Activated CD8-positive, alpha-beta T cell treated with anti-CD3 and anti-CD28 coated beads for 36 hours (primary cell): Measurements from ENCODE around the gene PRKX. TPM values are rescaled to one million over a fixed set of nuclear protein-coding genes. Genes with fewer than 3 reads are reported as not detected.

Source experiments
- ATAC-seq: fragments of 200-7000 bp; cut with Tn5 transposase; one replicate; pipeline ENCODE4 v1.10.0; 2021; ENCODE audit warnings: mild to moderate bottlenecking, moderate library complexity
- CTCF ChIA-PET: fragments of 350-600 bp; sonication (Branson Sonifier 250); formaldehyde crosslinking; loops from one replicate; lab custom pipeline; 2021; ENCODE audit warnings: antibody characterized with exemption; lab: Charles Lee
- POLR2A ChIA-PET: fragments of 350-600 bp; sonication (Branson Sonifier 250); formaldehyde crosslinking; loops from one replicate; lab custom pipeline; 2021; ENCODE audit warnings: antibody characterized with exemption; lab: Charles Lee
- DNase-seq: peaks from one replicate; pipeline ENCODE4 v3.0.0-alpha.2; 2020
- H3K27ac Mint-ChIP-seq: one replicate; pipeline ENCODE4 v1.8.0; 2021; ENCODE audit warnings: mild to moderate bottlenecking, mixed read lengths
- H3K27me3 Mint-ChIP-seq: one replicate; pipeline ENCODE4 v1.8.0; 2021; ENCODE audit warnings: mixed read lengths
- H3K36me3 Mint-ChIP-seq: one replicate; pipeline ENCODE4 v1.8.0; 2021; ENCODE audit warnings: low read depth, mixed read lengths
- H3K4me1 Mint-ChIP-seq: one replicate; pipeline ENCODE4 v1.8.0; 2021; ENCODE audit warnings: low read depth, mixed read lengths
- H3K4me3 Mint-ChIP-seq: one replicate; pipeline ENCODE4 v1.8.0; 2021; ENCODE audit warnings: mild to moderate bottlenecking, moderate library complexity, mixed read lengths
- H3K9me3 Mint-ChIP-seq: one replicate; pipeline ENCODE4 v1.8.0; 2021; ENCODE audit warnings: mixed read lengths
- CTCF ChIP-seq: fragments of 200-600 bp; IDR thresholded peaks from one replicate; pipeline ENCODE4 v1.8.0; 2022; ENCODE audit warnings: antibody characterized with exemption, mild to moderate bottlenecking
- intact Hi-C: fragments of 100-400 bp; cut with micrococcal nuclease; formaldehyde crosslinking; loops from one replicate; pipeline ENCODE4 v1.10.0; 2022
- total RNA-seq, 2 experiments: library from RNA; stranded (reverse); gene quantifications; one replicate each; pipeline ENCODE4 v1.2.3, GENCODE V29; 2021

Gene PRKX
- total RNA-seq, 2 experiments from 2014 or later = 54.4 to 59.9 TPM

- intact Hi-C loops = no loop called here
- Mint-ChIP-seq H3K27ac (no peak overlapping the region), H3K4me3 (no peak overlapping the region), H3K4me1 (peaks cover 5% of the 10 kb centered on the region), H3K9me3 (no peaks in the 10 kb centered on the region), H3K27me3 (no peaks in the 10 kb centered on the region), H3K36me3 (peaks cover 2% of the 10 kb centered on the region)
- no peak for TF ChIP-seq CTCF
- POLR2A ChIA-PET = no interaction called here
- ATAC-seq (no peak), DNase-seq (no peak)
- CTCF ChIA-PET = no interaction called here
These were observed 121.3 kb downstream of the PRKX start for GRCh38 chrX:3592184-3592583.

- Mint-ChIP-seq H3K27ac (no peak overlapping the region), H3K4me3 (no peak overlapping the region), H3K9me3 (no peaks in the 10 kb centered on the region), H3K27me3 (no peaks in the 10 kb centered on the region), H3K36me3 (peaks cover 2% of the 10 kb centered on the region), H3K4me1 (peaks cover 10% of the 10 kb centered on the region)
- no peak for TF ChIP-seq CTCF
- ChIA-PET CTCF (no interaction called here), POLR2A (no interaction called here)
- intact Hi-C loops = no loop called here
- no peak for ATAC-seq
- DNase-seq = no peak
These were observed 124.0 kb downstream of the PRKX start for GRCh38 chrX:3589474-3589873.

- H3K4me1 Mint-ChIP-seq = peaks cover 18% of the 10 kb centered on the region
- no peak for DNase-seq
- no peak for ATAC-seq
- ChIA-PET CTCF (no interaction called here), POLR2A (no interaction called here)
- H3K36me3 Mint-ChIP-seq = peaks cover 2% of the 10 kb centered on the region
- no peak overlapping the region for H3K4me3 Mint-ChIP-seq
- intact Hi-C loops = no loop called here
- no peak for TF ChIP-seq CTCF
- no peaks in the 10 kb centered on the region for H3K9me3 Mint-ChIP-seq
- H3K27ac Mint-ChIP-seq = no peak overlapping the region
- no peaks in the 10 kb centered on the region for H3K27me3 Mint-ChIP-seq
These were observed 127.7 kb downstream of the PRKX start for GRCh38 chrX:3585719-3586118.

- intact Hi-C loops = no loop called here
- TF ChIP-seq CTCF = no peak
- POLR2A ChIA-PET = interaction anchor here (0.6 kb wide), 1 partner anchor 44 kb away, joined by 5 read pairs; no protein-coding TSS in a partner anchor
These were observed 128.9 kb downstream of the PRKX start for GRCh38 chrX:3584415-3584996.

GRCh38 chrX:3582451-3582850, 131.0 kb downstream of the PRKX start:
- no peak for TF ChIP-seq CTCF
- no peak for ATAC-seq
- Mint-ChIP-seq H3K9me3 (no peaks in the 10 kb centered on the region), H3K4me1 (peaks cover 13% of the 10 kb centered on the region), H3K4me3 (no peak overlapping the region), H3K27ac (no peak overlapping the region), H3K36me3 (peaks cover 2% of the 10 kb centered on the region), H3K27me3 (no peaks in the 10 kb centered on the region)
- no peak for DNase-seq
- intact Hi-C loops = no loop called here
- POLR2A ChIA-PET = no interaction called here
- CTCF ChIA-PET = no interaction called here

More at GRCh38 chrX:3584415-3584996, 128.9 kb downstream of the PRKX start:
- CTCF ChIA-PET = no interaction called here
- Mint-ChIP-seq H3K27ac (no peak overlapping the region), H3K4me3 (no peak overlapping the region), H3K9me3 (no peaks in the 10 kb centered on the region), H3K4me1 (peaks cover 18% of the 10 kb centered on the region), H3K27me3 (no peaks in the 10 kb centered on the region), H3K36me3 (peaks cover 2% of the 10 kb centered on the region)
- ATAC-seq (no peak), DNase-seq (no peak)
